OCI-LY3 (cell line): ENCODE data around the gene SRSF4.

Experiments used
- H2AFZ ChIP-seq: fragments of 200-600, 300-600 bp; shearing (Covaris generic); 2 replicates; pipeline ENCODE4 v1.6.0; 2014; ENCODE audit warnings: antibody characterized with exemption, low read depth, low read length
- H3K27ac ChIP-seq: fragments of 200-600, 300-600 bp; sonication (generic); 2 replicates; pipeline ENCODE4 v1.5.1; 2014; ENCODE audit warnings: mild to moderate bottlenecking, low read length, moderate library complexity, mixed read lengths
- H3K27me3 ChIP-seq: fragments of 200-600, 300-600 bp; sonication (generic); 2 replicates; pipeline ENCODE4 v1.6.1; 2014; ENCODE audit warnings: low read depth, low read length, mixed read lengths
- H3K36me3 ChIP-seq: fragments of 200-600, 300-600 bp; sonication (generic); replicated peaks from 2 replicates; pipeline ENCODE3; 2014; ENCODE audit warnings: low read depth, low read length, mixed read lengths
- H3K4me1 ChIP-seq: fragments of 300-600, 200-600 bp; sonication (generic); 2 replicates; pipeline ENCODE4 v1.6.1; 2014; ENCODE audit warnings: low read length, mixed read lengths
- H3K4me2 ChIP-seq: fragments of 200-600, 300-600 bp; sonication (generic); 2 replicates; pipeline ENCODE4 v1.6.1; 2014; ENCODE audit warnings: low read length, mixed read lengths
- H3K4me3 ChIP-seq: fragments of 300-600, 200-600 bp; sonication (generic); 2 replicates; pipeline ENCODE4 v1.5.1; 2014; ENCODE audit warnings: antibody characterized with exemption, mild to moderate bottlenecking, low read length, moderate library complexity
- H3K79me2 ChIP-seq: fragments of 300-600, 200-600 bp; shearing (Covaris generic); 2 replicates; pipeline ENCODE4 v1.6.1; 2014; ENCODE audit warnings: mild to moderate bottlenecking, low read length, mixed read lengths
- H3K9ac ChIP-seq: fragments of 300-600, 200-600 bp; shearing (Covaris generic); 2 replicates; pipeline ENCODE4 v1.6.0; 2014; ENCODE audit warnings: mild to moderate bottlenecking, low read length, moderate library complexity
- H3K9me3 ChIP-seq: fragments of 200-600, 300-600 bp; shearing (Covaris generic); 2 replicates; pipeline ENCODE4 v1.6.1; 2014; ENCODE audit warnings: low read length, mixed read lengths; ENCODE audit not compliant: insufficient read depth
- H4K20me1 ChIP-seq: fragments of 200-600, 300-600 bp; sonication (generic); 2 replicates; pipeline ENCODE4 v1.6.1; 2016; ENCODE audit warnings: low read length, mixed read lengths; ENCODE audit not compliant: insufficient read depth
- EZH2phosphoT487 ChIP-seq: fragments of 200-600 bp; shearing (Covaris generic); IDR thresholded peaks from 2 replicates; pipeline ENCODE4 v1.6.1; 2018; ENCODE audit warnings: antibody characterized with exemption, mixed run types, low read depth
- TF ChIP-seq, protein P1 (sequence below): fragments of 200-600, 300-600 bp; sonication (generic); IDR thresholded peaks from 2 replicates; pipeline ENCODE4 v1.5.1; 2014; ENCODE audit warnings: antibody characterized with exemption, low read length, low read depth

SRSF4 gene

DNA sequence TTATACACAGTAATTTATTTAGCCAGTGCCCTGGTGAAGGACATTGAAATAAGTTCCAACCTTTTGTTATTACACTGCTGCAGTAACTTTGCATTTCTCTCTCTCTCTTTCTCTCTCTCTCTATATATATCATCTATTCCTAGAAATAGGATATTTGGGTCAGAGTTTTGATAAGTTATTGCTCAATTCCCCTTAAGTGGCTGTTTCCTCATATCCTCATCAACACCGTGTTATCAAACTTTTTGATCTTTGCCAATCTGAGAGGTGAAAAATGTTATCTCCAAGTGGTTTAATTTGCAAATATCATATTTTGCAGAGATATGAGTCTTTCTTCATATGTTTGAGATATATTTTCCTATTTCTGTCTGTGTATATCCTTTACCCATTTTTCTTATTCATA, 1.6 kb upstream of the SRSF4 start:
- Histone ChIP-seq H3K27me3 (no peaks in the 10 kb centered on the region), H3K27ac (no peak overlapping the region), H2AFZ (no peak overlapping the region)

DNA sequence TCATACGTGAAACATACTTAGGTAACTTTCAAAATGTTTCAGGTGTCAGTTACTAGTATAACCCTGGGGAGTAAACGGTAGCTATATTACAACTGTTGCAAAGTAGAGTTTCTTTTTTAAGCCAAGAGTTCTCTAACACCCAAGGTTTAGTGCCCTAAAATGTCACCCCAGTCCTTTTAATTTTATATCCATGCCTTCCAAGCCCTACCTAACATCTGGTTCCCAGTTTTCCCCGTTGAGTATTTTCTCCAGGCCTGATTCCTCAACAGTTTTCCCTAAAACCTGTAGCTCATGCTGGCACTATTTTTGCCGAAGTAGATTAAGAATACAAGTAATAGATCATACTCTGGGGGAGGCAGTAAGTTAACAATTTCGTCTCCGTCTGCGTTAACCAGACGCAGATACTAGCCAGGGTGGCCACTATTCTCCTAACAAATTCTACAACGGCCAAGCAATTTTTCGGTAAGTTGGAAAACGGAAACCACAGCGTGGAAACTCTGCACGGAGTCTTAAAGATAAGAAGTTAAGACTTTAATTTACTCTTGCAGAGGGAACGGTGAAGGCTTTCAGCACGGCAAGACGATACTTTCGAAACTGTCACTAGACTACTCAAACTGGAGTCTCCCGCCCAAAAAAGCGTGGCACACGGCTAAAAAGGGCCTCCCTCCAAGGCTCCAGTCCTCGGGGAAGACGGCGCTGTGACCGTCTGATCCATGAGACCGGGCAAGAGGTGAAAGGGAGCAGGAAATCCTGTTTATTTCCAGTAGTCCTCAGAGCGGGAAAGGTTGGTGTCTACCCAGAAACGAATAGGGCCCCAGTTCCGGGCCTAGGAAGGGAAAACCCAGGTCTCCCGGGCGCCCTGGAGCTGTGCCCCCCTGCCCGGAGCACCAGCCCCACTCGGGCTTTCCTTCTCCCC, 945 bp downstream of the SRSF4 start:
- Histone ChIP-seq H3K9ac (peak overlapping the region; percentile 100), H3K4me1 (peaks cover 14% of the 10 kb centered on the region), H4K20me1 (peaks cover 43% of the 10 kb centered on the region), H3K36me3 (peaks cover 12% of the 10 kb centered on the region), H3K9me3 (no peaks in the 10 kb centered on the region), H3K27me3 (no peaks in the 10 kb centered on the region), H3K27ac (peak overlapping the region; percentile 87), H3K4me3 (peak overlapping the region; percentile 98), H3K4me2 (peak overlapping the region; percentile 96), H3K79me2 (peaks cover 60% of the 10 kb centered on the region), H2AFZ (0 out of 2 replicates have a peak overlapping the region, but pooled peaks have one; percentile 66)
- no peak for TF ChIP-seq EZH2phosphoT487
- TF ChIP-seq, protein P1, sequence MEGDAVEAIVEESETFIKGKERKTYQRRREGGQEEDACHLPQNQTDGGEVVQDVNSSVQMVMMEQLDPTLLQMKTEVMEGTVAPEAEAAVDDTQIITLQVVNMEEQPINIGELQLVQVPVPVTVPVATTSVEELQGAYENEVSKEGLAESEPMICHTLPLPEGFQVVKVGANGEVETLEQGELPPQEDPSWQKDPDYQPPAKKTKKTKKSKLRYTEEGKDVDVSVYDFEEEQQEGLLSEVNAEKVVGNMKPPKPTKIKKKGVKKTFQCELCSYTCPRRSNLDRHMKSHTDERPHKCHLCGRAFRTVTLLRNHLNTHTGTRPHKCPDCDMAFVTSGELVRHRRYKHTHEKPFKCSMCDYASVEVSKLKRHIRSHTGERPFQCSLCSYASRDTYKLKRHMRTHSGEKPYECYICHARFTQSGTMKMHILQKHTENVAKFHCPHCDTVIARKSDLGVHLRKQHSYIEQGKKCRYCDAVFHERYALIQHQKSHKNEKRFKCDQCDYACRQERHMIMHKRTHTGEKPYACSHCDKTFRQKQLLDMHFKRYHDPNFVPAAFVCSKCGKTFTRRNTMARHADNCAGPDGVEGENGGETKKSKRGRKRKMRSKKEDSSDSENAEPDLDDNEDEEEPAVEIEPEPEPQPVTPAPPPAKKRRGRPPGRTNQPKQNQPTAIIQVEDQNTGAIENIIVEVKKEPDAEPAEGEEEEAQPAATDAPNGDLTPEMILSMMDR = no peak

More for the DNA sequence above, 1.6 kb upstream of the SRSF4 start:
- no peak overlapping the region for H3K4me2 ChIP-seq
- no peak overlapping the region for H3K4me3 ChIP-seq
- no peak overlapping the region for H3K9ac ChIP-seq
- peaks cover 9% of the 10 kb centered on the region for H3K36me3 ChIP-seq
- peaks cover 14% of the 10 kb centered on the region for H3K4me1 ChIP-seq
- peaks cover 27% of the 10 kb centered on the region for H4K20me1 ChIP-seq
- no peaks in the 10 kb centered on the region for H3K9me3 ChIP-seq
- peaks cover 34% of the 10 kb centered on the region for H3K79me2 ChIP-seq
- TF ChIP-seq EZH2phosphoT487 = no peak

DNA sequence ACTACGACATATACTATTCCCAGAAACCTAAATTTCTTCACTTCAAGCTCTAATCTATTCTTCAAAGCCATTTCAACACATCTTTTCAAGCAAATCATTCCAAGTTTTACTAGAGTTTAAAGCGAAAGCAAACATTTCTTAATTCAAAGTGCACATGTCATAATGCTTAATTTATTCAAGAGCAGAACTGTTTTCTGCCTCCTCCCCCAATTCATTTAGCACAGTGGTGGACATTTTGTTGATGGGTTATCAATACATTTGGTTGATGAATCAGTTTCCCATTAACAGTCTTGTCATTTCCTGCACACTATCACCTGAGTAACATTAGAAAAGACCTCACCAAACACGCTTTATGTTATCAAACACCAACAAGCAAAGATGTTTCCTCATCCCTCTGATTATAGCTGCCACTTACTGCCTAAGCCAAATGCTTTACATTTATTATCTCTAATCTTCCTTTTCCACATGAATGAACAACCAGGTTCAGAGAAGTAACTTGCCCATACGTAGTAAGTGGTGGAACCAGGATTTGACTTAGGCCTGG, 2.0 kb downstream of the SRSF4 start:
- Histone ChIP-seq H3K9me3 (no peaks in the 10 kb centered on the region), H3K4me2 (peak overlapping the region; percentile 96), H3K36me3 (peaks cover 12% of the 10 kb centered on the region), H3K4me1 (peaks cover 14% of the 10 kb centered on the region), H4K20me1 (peaks cover 45% of the 10 kb centered on the region), H3K79me2 (peaks cover 69% of the 10 kb centered on the region), H3K4me3 (peak overlapping the region; percentile 98), H3K9ac (peak overlapping the region; percentile 100), H3K27me3 (no peaks in the 10 kb centered on the region), H2AFZ (no peak overlapping the region), H3K27ac (no peak overlapping the region)
- TF ChIP-seq, protein P1 = no peak
- TF ChIP-seq EZH2phosphoT487 = no peak

DNA sequence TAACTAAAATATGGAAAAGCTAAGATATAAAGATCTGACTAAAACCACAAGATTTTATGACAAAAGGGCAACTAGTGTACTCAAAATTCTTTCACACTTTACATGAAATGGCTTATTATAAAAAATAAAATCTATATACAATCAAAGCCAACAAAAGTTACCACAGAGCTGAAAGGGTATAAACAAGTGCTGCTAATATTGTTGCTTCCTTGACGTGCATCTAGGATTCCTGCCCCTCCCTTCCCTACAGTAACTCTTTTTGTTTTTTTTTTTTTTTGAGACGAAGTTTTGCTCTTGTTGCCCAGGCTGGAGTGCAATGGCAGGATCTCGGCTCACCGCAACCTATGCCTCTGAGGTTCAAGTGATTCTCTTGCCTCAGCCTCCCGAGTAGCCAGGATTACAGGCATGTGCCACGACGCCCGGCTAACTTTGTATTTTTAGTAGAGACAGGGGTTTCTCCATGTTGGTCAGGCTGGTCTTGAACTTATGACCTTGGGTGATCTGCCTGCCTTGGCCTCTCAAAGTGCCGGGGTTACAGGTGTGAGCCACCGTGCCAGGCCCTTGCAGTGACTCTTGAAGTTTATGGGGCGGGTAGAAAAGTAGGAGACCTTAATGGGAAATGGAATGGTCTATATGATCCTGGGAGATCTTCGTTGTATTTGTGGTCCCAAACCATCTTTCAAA, 4.5 kb downstream of the SRSF4 start:
- Histone ChIP-seq H3K27ac (no peak overlapping the region), H3K9me3 (no peaks in the 10 kb centered on the region), H3K79me2 (peaks cover 94% of the 10 kb centered on the region), H3K4me2 (no peak overlapping the region), H3K4me3 (no peak overlapping the region), H3K9ac (no peak overlapping the region), H3K27me3 (no peaks in the 10 kb centered on the region), H3K4me1 (peaks cover 11% of the 10 kb centered on the region), H2AFZ (no peak overlapping the region), H3K36me3 (peaks cover 12% of the 10 kb centered on the region), H4K20me1 (peaks cover 61% of the 10 kb centered on the region)
- TF ChIP-seq, protein P1 = no peak
- TF ChIP-seq EZH2phosphoT487 = no peak
